HG02571 (cell line): ENCODE measurements around the gene ABCC2.
"Not testable (repeated sequence)": the region's sequence is repeated elsewhere in the genome, so short reads cannot be mapped to it uniquely, and the experiment has no call there.

Source experiments
- ATAC-seq: cut with Tn5 transposase; IDR thresholded peaks from one replicate; pipeline ENCODE4 v1.9.1; 2021; ENCODE audit warnings: mild to moderate bottlenecking, moderate library complexity; ENCODE audit not compliant: unreplicated experiment

ABCC2 gene

GRCh38 chr10:99888622-99889021 is 106.2 kb downstream of the ABCC2 start:
- no peak for ATAC-seq

GRCh38 chr10:99894613-99895012 is 112.2 kb downstream of the ABCC2 start:
- ATAC-seq: no peak

DNA sequence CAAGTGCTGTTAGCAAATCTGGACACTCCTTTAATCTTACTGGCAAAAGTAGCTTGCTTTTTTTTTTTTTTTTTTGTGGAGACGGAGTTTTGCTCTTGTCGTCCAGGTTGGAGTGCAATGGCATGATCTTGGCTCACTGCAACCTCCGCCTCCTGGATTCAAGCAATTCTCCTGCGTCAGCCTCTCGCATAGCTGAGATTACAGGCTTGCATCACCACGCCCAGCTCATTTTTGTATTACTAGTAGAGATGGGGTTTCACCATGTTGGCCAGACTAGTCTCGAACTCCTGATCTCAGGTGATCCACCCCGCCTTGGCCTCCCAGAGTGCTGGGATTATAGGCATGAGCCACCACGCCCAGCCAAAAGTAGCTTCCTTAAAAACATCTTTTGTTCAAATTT is 112.6 kb downstream of the ABCC2 start:
- ATAC-seq: not testable (repeated sequence)

DNA sequence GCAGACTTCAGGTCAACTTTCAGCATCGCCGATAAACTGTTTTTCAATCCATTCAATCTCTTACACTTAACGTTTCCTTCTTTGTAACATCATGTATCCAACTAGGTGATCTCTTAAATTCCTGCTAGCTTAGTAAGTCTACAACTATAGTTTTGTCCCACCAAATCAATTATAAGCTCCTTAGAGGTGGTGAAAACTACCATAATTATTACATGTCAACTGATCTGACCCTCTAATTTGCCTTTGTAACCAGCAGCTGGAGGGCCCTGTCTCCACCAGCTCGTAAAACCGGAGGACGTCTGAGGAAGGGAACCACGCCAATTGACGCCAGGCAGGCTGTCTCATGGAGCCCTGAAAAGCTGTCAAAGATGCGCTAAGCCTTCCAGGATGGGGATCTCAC is 113.4 kb downstream of the ABCC2 start:
- ATAC-seq: no peak
